ENCODE results near the gene IGSF22. TPM values are rescaled to one million over a fixed set of nuclear protein-coding genes. Genes with fewer than 3 reads are reported as not detected.
A peak's percentile ranks its signal among the peaks of the same experiment; 100 is the strongest.

The IGSF22 gene
- polyA plus RNA-seq, 1 donor (not counting 4 experiments of a cell fraction or from before 2014, with no cell fraction given), result 0.01 TPM

- TF ChIP-seq, protein P1, sequence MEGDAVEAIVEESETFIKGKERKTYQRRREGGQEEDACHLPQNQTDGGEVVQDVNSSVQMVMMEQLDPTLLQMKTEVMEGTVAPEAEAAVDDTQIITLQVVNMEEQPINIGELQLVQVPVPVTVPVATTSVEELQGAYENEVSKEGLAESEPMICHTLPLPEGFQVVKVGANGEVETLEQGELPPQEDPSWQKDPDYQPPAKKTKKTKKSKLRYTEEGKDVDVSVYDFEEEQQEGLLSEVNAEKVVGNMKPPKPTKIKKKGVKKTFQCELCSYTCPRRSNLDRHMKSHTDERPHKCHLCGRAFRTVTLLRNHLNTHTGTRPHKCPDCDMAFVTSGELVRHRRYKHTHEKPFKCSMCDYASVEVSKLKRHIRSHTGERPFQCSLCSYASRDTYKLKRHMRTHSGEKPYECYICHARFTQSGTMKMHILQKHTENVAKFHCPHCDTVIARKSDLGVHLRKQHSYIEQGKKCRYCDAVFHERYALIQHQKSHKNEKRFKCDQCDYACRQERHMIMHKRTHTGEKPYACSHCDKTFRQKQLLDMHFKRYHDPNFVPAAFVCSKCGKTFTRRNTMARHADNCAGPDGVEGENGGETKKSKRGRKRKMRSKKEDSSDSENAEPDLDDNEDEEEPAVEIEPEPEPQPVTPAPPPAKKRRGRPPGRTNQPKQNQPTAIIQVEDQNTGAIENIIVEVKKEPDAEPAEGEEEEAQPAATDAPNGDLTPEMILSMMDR (optimal IDR thresholded peaks at IDR 0.05 in 1 of 3, IDR thresholded peaks at IDR 0.05 in 1 of 3, conservative IDR thresholded peaks at IDR 0.05 in 1 of 3; ENCODE audit: extremely low read depth in 1 of 3, insufficient read depth in 2 of 3, low read length in 3 of 3), result no peak
- no peak for TF ChIP-seq EZH2 (IDR thresholded peaks at IDR 0.05; ENCODE audit: low read length)
- no peak for FAIRE-seq
Measured at GRCh38 chr11:18733202-18733601, 7.2 kb upstream of the IGSF22 start.

DNA sequence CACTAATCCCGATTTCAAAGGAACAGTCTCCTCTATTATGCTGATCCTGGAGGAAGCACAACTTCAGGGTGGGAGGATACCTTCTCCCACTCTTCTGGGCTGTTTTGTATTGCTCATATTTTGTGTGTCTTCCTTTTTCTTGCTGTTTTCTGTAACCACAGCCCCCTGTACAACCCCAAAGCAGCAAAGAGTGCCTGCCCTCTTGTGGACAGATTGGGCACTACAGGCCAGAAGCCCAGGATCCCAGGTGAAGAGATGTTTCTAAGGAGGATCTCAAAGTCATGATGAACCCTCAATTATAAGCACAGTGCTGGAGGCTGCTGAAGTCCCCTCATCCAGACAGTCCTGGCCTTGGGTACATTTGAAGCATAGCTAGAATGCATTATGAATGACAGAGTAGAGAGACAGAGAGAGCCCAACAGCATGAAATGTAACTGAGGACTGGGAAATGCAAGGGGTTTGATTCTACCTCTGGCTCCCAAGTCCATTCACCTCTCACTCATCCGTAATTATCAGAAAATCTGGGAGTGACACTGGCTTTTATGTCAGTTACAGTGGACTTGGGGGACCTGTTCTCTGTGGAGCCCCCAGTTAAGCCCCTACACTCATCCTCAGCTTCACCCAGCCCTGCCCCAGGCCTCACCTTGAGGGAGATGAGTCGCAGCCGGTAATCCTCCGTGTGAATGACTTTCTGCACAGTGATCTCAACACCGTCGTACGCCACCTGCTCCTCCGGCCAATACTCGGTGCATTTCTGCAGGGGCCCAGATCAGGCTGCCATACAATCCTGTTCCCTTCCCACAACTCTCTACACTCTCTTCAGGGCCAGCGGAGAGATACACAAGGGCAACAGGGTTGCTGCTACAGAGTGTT is 6.2 kb upstream of the IGSF22 start:
- Histone ChIP-seq H3K4me2 (ENCODE audit: control insufficient read depth, extremely low read depth, insufficient read depth, low read depth, low read length) (no peak overlapping the region), H2AFZ (ENCODE audit: control insufficient read depth, low read length) (no peak overlapping the region), H3K27me3 (ENCODE audit: control insufficient read depth, extremely low read depth, insufficient read depth, low read length) (peaks cover 4% of the 10 kb centered on the region), H3K79me2 (ENCODE audit: control insufficient read depth, insufficient read depth, low read length) (no peaks in the 10 kb centered on the region), H3K4me3 (ENCODE audit: control insufficient read depth in 2 of 3, extremely low read depth in 1 of 3, insufficient read depth in 2 of 3, low read depth in 1 of 3, low read length in 3 of 3) (no peak overlapping the region), H3K27ac (ENCODE audit: control insufficient read depth, insufficient read depth, low read length) (no peak overlapping the region), H3K9ac (ENCODE audit: control insufficient read depth, extremely low read depth, insufficient read depth, low read length) (no peak overlapping the region), H3K36me3 (ENCODE audit: control insufficient read depth in 2 of 2, extremely low read depth in 1 of 2, insufficient read depth in 2 of 2, low read length in 2 of 2) (no peaks in the 10 kb centered on the region), H3K9me3 (ENCODE audit: control insufficient read depth, low read depth, low read length) (no peaks in the 10 kb centered on the region), H3K9me1 (ENCODE audit: control insufficient read depth, extremely low read depth, insufficient read depth, low read length) (no peaks in the 10 kb centered on the region), H3K4me1 (ENCODE audit: control insufficient read depth, extremely low read depth, insufficient read depth, low read length) (no peaks in the 10 kb centered on the region), H4K20me1 (ENCODE audit: control insufficient read depth, extremely low read depth, insufficient read depth, low read length) (no peaks in the 10 kb centered on the region)
- dilution Hi-C loops (cut with MboI; ENCODE audit: extremely low pct_ligation_motif_present, low sequenced_read_pairs), result no loop called here
- DNase-seq (ENCODE audit: low read depth, low spot score), result no peak
- FAIRE-seq, result peak; percentile 84
- TF ChIP-seq, protein P1 (optimal IDR thresholded peaks at IDR 0.05 in 1 of 3, IDR thresholded peaks at IDR 0.05 in 1 of 3, conservative IDR thresholded peaks at IDR 0.05 in 1 of 3; ENCODE audit: extremely low read depth in 1 of 3, insufficient read depth in 2 of 3, low read length in 3 of 3), result peak; percentile 83 to 99 (median 95)
- TF ChIP-seq EZH2 (IDR thresholded peaks at IDR 0.05; ENCODE audit: low read length), result no peak

More at GRCh38 chr11:18733202-18733601, 7.2 kb upstream of the IGSF22 start:
- no peak overlapping the region for H3K27ac ChIP-seq (ENCODE audit: control insufficient read depth, insufficient read depth, low read length)
- no peak overlapping the region for H3K4me2 ChIP-seq (ENCODE audit: control insufficient read depth, extremely low read depth, insufficient read depth, low read depth, low read length)
- dilution Hi-C loops (cut with MboI; ENCODE audit: extremely low pct_ligation_motif_present, low sequenced_read_pairs), result no loop called here
- no peaks in the 10 kb centered on the region for H3K79me2 ChIP-seq (ENCODE audit: control insufficient read depth, insufficient read depth, low read length)
- no peak overlapping the region for H3K9ac ChIP-seq (ENCODE audit: control insufficient read depth, extremely low read depth, insufficient read depth, low read length)
- peaks cover 4% of the 10 kb centered on the region for H3K27me3 ChIP-seq (ENCODE audit: control insufficient read depth, extremely low read depth, insufficient read depth, low read length)
- no peaks in the 10 kb centered on the region for H3K4me1 ChIP-seq (ENCODE audit: control insufficient read depth, extremely low read depth, insufficient read depth, low read length)
- H3K9me1 ChIP-seq (ENCODE audit: control insufficient read depth, extremely low read depth, insufficient read depth, low read length), result no peaks in the 10 kb centered on the region
- H2AFZ ChIP-seq (ENCODE audit: control insufficient read depth, low read length), result no peak overlapping the region
- H4K20me1 ChIP-seq (ENCODE audit: control insufficient read depth, extremely low read depth, insufficient read depth, low read length), result no peaks in the 10 kb centered on the region
- no peak overlapping the region for H3K4me3 ChIP-seq (ENCODE audit: control insufficient read depth in 2 of 3, extremely low read depth in 1 of 3, insufficient read depth in 2 of 3, low read depth in 1 of 3, low read length in 3 of 3)
- no peak for DNase-seq (ENCODE audit: low read depth, low spot score)
- no peaks in the 10 kb centered on the region for H3K36me3 ChIP-seq (ENCODE audit: control insufficient read depth in 2 of 2, extremely low read depth in 1 of 2, insufficient read depth in 2 of 2, low read length in 2 of 2)
- H3K9me3 ChIP-seq (ENCODE audit: control insufficient read depth, low read depth, low read length), result no peaks in the 10 kb centered on the region
